Endothelial cell of umbilical vein (primary cell): ENCODE data around the gene PPFIA2. TPM values are rescaled to one million over a fixed set of nuclear protein-coding genes. Genes with fewer than 3 reads are reported as not detected.

Experiments used
- BruUV-seq: library from RNA; stranded (reverse); fragments of 400-500 nt; replicated peaks from 2 replicates; lab custom pipeline; 2021; lab: Mats Ljungman, UMichigan
- CTCF ChIA-PET: fragments of 300-600, 350-600 bp; sonication (Branson Sonifier 250); formaldehyde crosslinking; loops from one replicate; lab custom pipeline; 2021; ENCODE audit warnings: antibody characterized with exemption, inconsistent platforms; lab: Charles Lee
- POLR2A ChIA-PET: fragments of 300-600, 350-600 bp; sonication (Branson Sonifier 250); formaldehyde crosslinking; loops from one replicate; lab custom pipeline; 2021; ENCODE audit warnings: antibody characterized with exemption, inconsistent platforms; lab: Charles Lee
- DNase-seq: peaks from one replicate; pipeline ENCODE4 v3.0.0-alpha.2; 2011; ENCODE audit warnings: low read depth, low spot score
- FAIRE-seq: peaks from 2 replicates; lab custom pipeline; 2011; peaks lifted over from hg19 to GRCh38; lab: Jason Lieb, UNC
- H2AFZ ChIP-seq: 2 replicates; pipeline ENCODE4 v1.6.0; 2012; ENCODE audit warnings: low read depth, low read length, control low read depth, inconsistent platforms
- H3K27ac ChIP-seq: 2 replicates; pipeline ENCODE4 v1.5.1; 2011; ENCODE audit warnings: low read depth, mild to moderate bottlenecking, control low read depth, low read length, moderate library complexity; ENCODE audit not compliant: insufficient read depth
- H3K27me3 ChIP-seq, 2 experiments: 2 replicates each; pipeline versions ENCODE4 v1.6.0 to v1.6.1; 2011; ENCODE audit warnings: low read length in 2 of 2, mixed read lengths in 1 of 2; ENCODE audit not compliant: control insufficient read depth in 2 of 2, insufficient read depth in 2 of 2
- H3K36me3 ChIP-seq, 2 experiments: 2 replicates in 1 of 2; 3 replicates in 1 of 2; pipeline ENCODE4 v1.5.1; 2011; ENCODE audit warnings: low read length in 2 of 2, mild to moderate bottlenecking in 1 of 2, moderate library complexity in 1 of 2; ENCODE audit not compliant: control insufficient read depth in 2 of 2, insufficient read depth in 2 of 2; ENCODE audit errors: extremely low read depth in 1 of 2
- H3K4me1 ChIP-seq: 3 replicates; pipeline ENCODE4 v1.5.1; 2011; ENCODE audit warnings: mild to moderate bottlenecking, low read length; ENCODE audit not compliant: control insufficient read depth, insufficient read depth; ENCODE audit errors: extremely low read depth
- H3K4me2 ChIP-seq: 2 replicates; pipeline ENCODE4 v1.6.1; 2011; ENCODE audit warnings: low read length, control low read depth, mixed read lengths; ENCODE audit not compliant: insufficient read depth
- H3K4me3 ChIP-seq, 3 experiments: fragments of 200-600 bp in 1 of 3; sonication (generic), shearing (Covaris generic) in 1 of 3; replicated peaks in 1 of 3; 2 replicates each; pipeline ENCODE4 v1.5.1; 2011 to 2016; ENCODE audit warnings: control low read depth in 3 of 3, low read length in 3 of 3, mild to moderate bottlenecking in 2 of 3, inconsistent platforms in 1 of 3, low read depth in 1 of 3, moderate library complexity in 1 of 3; ENCODE audit not compliant: insufficient read depth in 1 of 3
- H3K79me2 ChIP-seq: 2 replicates; pipeline ENCODE4 v1.6.0; 2012; ENCODE audit warnings: low read length, inconsistent platforms; ENCODE audit not compliant: control insufficient read depth, insufficient read depth
- H3K9ac ChIP-seq: replicated peaks from 2 replicates; pipeline ENCODE3; 2011; ENCODE audit warnings: low read length, control low read depth; ENCODE audit not compliant: insufficient read depth; ENCODE audit errors: extremely low read depth
- H3K9me1 ChIP-seq: replicated peaks from 3 replicates; pipeline ENCODE4 v1.6.0; 2011; ENCODE audit warnings: mild to moderate bottlenecking, low read length; ENCODE audit not compliant: control insufficient read depth, insufficient read depth; ENCODE audit errors: extremely low read depth
- H3K9me3 ChIP-seq: replicated peaks from 2 replicates; pipeline ENCODE4 v1.5.1; 2012; ENCODE audit warnings: low read length, inconsistent platforms; ENCODE audit not compliant: control insufficient read depth, insufficient read depth
- H4K20me1 ChIP-seq: replicated peaks from 2 replicates; pipeline ENCODE3; 2011; ENCODE audit warnings: mild to moderate bottlenecking, low read length; ENCODE audit not compliant: control insufficient read depth, insufficient read depth; ENCODE audit errors: extremely low read depth
- EZH2 ChIP-seq: IDR thresholded peaks from 2 replicates; pipeline ENCODE4 v1.6.1; 2012; ENCODE audit warnings: borderline replicate concordance, low read depth, mild to moderate bottlenecking, moderate library complexity, low read length, inconsistent platforms; ENCODE audit not compliant: severe bottlenecking
- FOS ChIP-seq: IDR thresholded peaks from 2 replicates; pipeline ENCODE4 v1.6.1; 2011; ENCODE audit warnings: mild to moderate bottlenecking, low read length, moderate library complexity, borderline replicate concordance; ENCODE audit not compliant: insufficient read depth
- GATA2 ChIP-seq: IDR thresholded peaks from 2 replicates; pipeline ENCODE4 v1.7.0; 2011; ENCODE audit warnings: low read depth, mild to moderate bottlenecking, moderate library complexity, mixed read lengths, low read length; ENCODE audit not compliant: insufficient read length, insufficient read depth
- JUN ChIP-seq: IDR thresholded peaks from 2 replicates; pipeline ENCODE4 v1.6.1; 2011; ENCODE audit warnings: borderline replicate concordance, low read depth; ENCODE audit not compliant: insufficient read length, insufficient read depth
- MYC ChIP-seq: IDR thresholded peaks from one replicate; pipeline ENCODE4 v1.6.1; 2011; ENCODE audit warnings: mild to moderate bottlenecking, low read depth, low read length
- POLR2A ChIP-seq: IDR thresholded peaks from 2 replicates; pipeline ENCODE4 v1.6.1; 2012; ENCODE audit warnings: low read depth, mild to moderate bottlenecking, control low read depth, low read length
- POLR2AphosphoS5 ChIP-seq: IDR thresholded peaks from 2 replicates; pipeline ENCODE4 v1.6.1; 2012; ENCODE audit warnings: low read depth, mild to moderate bottlenecking, control low read depth, low read length, moderate library complexity; ENCODE audit not compliant: insufficient read depth
- dilution Hi-C: fragments of 300-500 bp; cut with MboI; formaldehyde crosslinking; loops from one replicate; pipeline ENCODE4 v1.15.0; 2019; ENCODE audit warnings: low sequenced_read_pairs; ENCODE audit not compliant: extremely low pct_ligation_motif_present
- intact Hi-C: fragments of 100-400 bp; cut with micrococcal nuclease; formaldehyde crosslinking; loops from one replicate; pipeline ENCODE4 v1.10.0; 2022
- polyA plus RNA-seq, 4 experiments: library from polyadenylated mRNA; depleted of rRNA in 3 of 4; stranded (reverse) in 3 of 4; unstranded in 1 of 4; fragments of >200 nt; gene quantifications; 2 replicates each; pipeline versions ENCODE4 v1.2.1 to v1.2.3, GENCODE V29; 2011 to 2012; ENCODE audit warnings: missing spikeins in 1 of 4
- total RNA-seq: library from RNA; stranded (reverse); gene quantifications from 2 replicates; pipeline ENCODE4 v1.2.3, GENCODE V29; 2021
- TF ChIP-seq, protein P1 (sequence below), 2 donors: IDR thresholded peaks; 1 replicate in 1 of 2; 2 replicates in 1 of 2; pipeline ENCODE4 v1.5.1; 2011; ENCODE audit warnings: low read length in 2 of 2, mild to moderate bottlenecking in 2 of 2, moderate library complexity in 2 of 2, control low read depth in 1 of 2, inconsistent platforms in 1 of 2, low read depth in 1 of 2; ENCODE audit not compliant: insufficient read depth in 1 of 2; ENCODE audit errors: extremely low read depth in 1 of 2
- TF ChIP-seq, protein P2 (sequence below): IDR thresholded peaks from 2 replicates; pipeline ENCODE4 v1.6.1; 2011; ENCODE audit not compliant: insufficient read depth, insufficient read length

Gene PPFIA2
- total and polyA plus RNA-seq, 2 donors (not counting 3 experiments of a cell fraction or from before 2014, with no cell fraction given), result not detected

DNA sequence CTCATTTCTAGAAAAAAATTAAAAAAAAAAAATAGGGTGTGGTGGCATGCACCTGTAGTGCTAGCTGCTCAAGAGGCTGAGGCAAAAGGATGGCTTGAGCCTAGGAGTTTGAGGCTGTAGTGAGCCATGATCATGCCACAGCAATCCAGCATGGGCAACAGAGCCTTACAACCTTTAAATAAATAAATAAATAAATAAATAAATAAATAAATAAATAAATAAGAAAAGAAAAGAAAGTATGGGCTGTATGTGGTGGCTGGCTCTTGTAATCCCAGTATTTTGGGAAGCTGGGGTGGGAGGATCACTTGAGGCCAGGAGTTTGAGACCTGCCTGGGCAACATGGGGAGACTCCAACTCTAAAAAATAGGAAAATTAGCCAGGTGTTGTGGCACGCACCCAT, 373.0 kb downstream of the PPFIA2 start:
- DNase-seq (no peak), FAIRE-seq (no peak)
- H3K27me3 ChIP-seq, result no peaks in the 10 kb centered on the region
- POLR2A ChIA-PET, result no interaction called here
- CTCF ChIA-PET, result no interaction called here
- no TSS peak for BruUV-seq
- no peaks in the 10 kb centered on the region for H3K4me1 ChIP-seq
- no peaks in the 10 kb centered on the region for H3K9me1 ChIP-seq
- H3K4me3 ChIP-seq, result no peak overlapping the region
- no peak overlapping the region for H2AFZ ChIP-seq
- no peak overlapping the region for H3K9ac ChIP-seq
- H3K4me2 ChIP-seq, result no peak overlapping the region
- TF ChIP-seq EZH2, result no peak
- no peak for TF ChIP-seq POLR2AphosphoS5
- TF ChIP-seq, protein P1, sequence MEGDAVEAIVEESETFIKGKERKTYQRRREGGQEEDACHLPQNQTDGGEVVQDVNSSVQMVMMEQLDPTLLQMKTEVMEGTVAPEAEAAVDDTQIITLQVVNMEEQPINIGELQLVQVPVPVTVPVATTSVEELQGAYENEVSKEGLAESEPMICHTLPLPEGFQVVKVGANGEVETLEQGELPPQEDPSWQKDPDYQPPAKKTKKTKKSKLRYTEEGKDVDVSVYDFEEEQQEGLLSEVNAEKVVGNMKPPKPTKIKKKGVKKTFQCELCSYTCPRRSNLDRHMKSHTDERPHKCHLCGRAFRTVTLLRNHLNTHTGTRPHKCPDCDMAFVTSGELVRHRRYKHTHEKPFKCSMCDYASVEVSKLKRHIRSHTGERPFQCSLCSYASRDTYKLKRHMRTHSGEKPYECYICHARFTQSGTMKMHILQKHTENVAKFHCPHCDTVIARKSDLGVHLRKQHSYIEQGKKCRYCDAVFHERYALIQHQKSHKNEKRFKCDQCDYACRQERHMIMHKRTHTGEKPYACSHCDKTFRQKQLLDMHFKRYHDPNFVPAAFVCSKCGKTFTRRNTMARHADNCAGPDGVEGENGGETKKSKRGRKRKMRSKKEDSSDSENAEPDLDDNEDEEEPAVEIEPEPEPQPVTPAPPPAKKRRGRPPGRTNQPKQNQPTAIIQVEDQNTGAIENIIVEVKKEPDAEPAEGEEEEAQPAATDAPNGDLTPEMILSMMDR (IDR thresholded peaks at IDR 0.05; ENCODE audit: extremely low read depth in 1 of 2, insufficient read depth in 1 of 2, low read depth in 1 of 2, low read length in 2 of 2), result no peak
- TF ChIP-seq POLR2A, result no peak
- TF ChIP-seq GATA2, result no peak
- no peak for TF ChIP-seq MYC
- TF ChIP-seq JUN, result no peak
- TF ChIP-seq, protein P2, sequence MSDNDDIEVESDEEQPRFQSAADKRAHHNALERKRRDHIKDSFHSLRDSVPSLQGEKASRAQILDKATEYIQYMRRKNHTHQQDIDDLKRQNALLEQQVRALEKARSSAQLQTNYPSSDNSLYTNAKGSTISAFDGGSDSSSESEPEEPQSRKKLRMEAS, result no peak
- no peak for TF ChIP-seq FOS
- no peak overlapping the region for H3K27ac ChIP-seq
- H4K20me1 ChIP-seq, result no peaks in the 10 kb centered on the region
- H3K36me3 ChIP-seq, result no peaks in the 10 kb centered on the region
- dilution Hi-C loops, result no loop called here
- H3K79me2 ChIP-seq, result no peaks in the 10 kb centered on the region
- no peaks in the 10 kb centered on the region for H3K9me3 ChIP-seq
- intact Hi-C loops, result no loop called here
